Measurements from ENCODE around the gene TRIL.

GRCh38 chr7:28942168-28942567, 16.0 kb downstream of the TRIL start:
- TF ChIP-seq USF2 (IDR thresholded peaks at IDR 0.05; ENCODE audit: low read depth, low read length) (no peak), CTCF (conservative IDR thresholded peaks at IDR 0.05; ENCODE audit: low read depth, low read length) (no peak), POLR2A (IDR thresholded peaks at IDR 0.05; ENCODE audit: low read depth, low read length) (no peak), BHLHE40 (IDR thresholded peaks at IDR 0.05; ENCODE audit: low read depth, low read length) (no peak), RFX5 (IDR thresholded peaks at IDR 0.05; ENCODE audit: low read depth, low read length) (no peak), CEBPB (IDR thresholded peaks at IDR 0.05; ENCODE audit: low read depth, low read length) (no peak), SMC3 (IDR thresholded peaks at IDR 0.05; ENCODE audit: low read depth, low read length) (no peak), NFE2L2 (IDR thresholded peaks at IDR 0.05; ENCODE audit: low read depth, low read length) (no peak)
